GM21367 (cell line): ENCODE measurements around the gene GLO1.
"Not testable (repeated sequence)": the region's sequence is repeated elsewhere in the genome, so short reads cannot be mapped to it uniquely, and the experiment has no call there.

Experiments
- ATAC-seq: cut with Tn5 transposase; IDR thresholded peaks from one replicate; pipeline ENCODE4 v1.9.1; 2021; ENCODE audit not compliant: unreplicated experiment

Gene GLO1

DNA sequence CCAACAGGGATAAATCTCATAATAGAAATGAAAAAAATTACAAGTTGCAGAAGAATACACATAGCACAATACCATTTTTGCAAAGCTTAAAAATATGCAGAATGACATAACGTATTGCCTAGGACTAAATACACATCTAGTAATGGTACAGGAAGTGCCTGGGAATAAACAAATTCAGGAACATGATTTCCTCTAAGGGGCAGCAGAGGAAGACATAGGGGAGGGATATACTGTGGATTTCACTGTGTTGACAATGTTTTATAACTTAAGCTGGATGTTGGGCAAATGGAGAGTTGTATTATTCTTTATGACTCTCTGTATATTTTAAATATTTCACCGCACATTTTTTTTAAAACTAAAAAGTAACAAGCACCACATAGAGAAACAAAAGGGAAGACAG is 5.6 kb upstream of the GLO1 start:
- no peak for ATAC-seq

DNA sequence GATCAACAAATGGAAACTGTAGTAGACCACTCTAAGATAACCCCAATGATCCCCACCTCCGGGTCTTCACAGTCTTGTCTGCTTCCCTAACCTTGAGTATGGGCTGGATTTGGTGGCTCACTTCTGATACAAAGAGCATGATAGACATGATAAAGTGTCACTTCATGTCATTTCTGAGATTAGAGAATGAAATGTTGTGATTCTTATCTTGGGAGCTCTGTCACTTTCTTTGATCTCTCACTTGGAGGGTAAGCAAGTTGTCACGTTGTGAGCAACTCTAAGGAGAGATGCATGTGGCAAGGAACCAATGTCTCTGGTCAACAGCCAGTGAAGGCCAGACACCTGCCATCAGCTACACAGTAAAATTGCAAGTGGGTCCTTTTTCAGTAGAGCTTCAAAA is 3.0 kb upstream of the GLO1 start:
- no peak for ATAC-seq

DNA sequence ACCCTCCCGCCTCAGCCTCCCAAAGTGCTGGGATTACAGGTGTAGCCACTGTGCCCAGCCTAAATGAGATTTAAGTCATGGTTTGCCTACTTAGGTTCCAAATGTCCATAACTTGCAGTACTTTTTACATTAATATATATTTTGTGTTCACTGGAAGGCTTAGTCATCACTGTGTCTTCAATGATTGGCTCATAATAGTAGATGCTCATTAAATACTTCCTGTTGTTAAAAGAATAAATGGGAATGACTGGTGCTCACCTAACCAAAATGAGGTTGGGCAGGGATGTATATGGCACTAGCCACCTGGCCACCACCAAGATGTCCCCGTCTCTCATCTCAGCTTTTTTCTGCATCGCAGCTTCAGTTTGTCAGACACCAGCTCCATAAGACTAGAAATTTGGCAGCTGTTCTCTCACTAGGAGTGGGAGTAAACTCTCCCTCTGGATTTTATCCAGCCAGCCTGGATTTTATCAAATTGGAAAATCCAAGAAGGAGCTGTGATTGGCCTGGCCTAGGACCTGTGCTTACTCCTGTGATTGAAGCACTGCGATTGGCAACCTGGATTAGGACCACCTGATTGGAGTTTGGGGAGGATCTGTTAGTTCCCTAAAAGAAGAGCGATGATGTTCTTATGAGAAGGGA is 1.1 kb upstream of the GLO1 start:
- no peak for ATAC-seq

DNA sequence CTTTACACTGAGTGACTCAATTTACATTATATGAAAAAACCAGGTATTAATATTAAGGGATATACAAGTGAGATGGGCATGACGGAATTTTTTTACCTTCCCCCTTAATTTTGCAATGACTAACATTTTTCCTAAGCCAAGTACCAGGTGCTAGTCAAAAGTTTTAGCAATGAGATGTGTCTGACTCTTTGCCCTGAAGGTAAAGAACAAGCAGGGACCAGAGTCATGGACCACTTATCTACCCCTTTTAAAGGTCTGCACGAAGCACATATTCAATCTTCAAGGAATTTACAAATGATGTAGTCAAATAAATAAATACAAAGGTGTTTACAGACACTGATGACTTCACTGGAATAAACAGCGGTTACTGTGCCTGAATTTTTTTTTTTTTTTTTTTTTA is 1.4 kb downstream of the GLO1 start:
- no peak for ATAC-seq

DNA sequence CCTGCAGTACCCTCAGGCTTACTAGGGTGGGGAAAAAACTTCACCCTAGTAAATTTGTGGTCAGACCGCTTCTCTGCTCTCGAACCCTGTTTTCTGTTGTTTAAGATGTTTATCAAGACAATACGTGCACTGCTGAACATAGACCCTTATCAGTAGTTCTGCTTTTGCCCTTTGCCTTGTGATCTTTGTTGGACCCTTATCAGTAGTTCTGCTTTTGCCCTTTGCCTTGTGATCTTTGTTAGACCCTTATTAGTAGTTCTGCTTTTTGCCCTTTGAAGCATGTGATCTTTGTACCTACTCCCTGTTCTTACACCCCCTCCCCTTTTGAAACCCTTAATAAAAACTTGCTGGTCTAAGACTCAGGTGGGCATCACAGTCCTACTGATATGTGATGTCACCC is 3.2 kb downstream of the GLO1 start:
- not testable (repeated sequence) for ATAC-seq

DNA sequence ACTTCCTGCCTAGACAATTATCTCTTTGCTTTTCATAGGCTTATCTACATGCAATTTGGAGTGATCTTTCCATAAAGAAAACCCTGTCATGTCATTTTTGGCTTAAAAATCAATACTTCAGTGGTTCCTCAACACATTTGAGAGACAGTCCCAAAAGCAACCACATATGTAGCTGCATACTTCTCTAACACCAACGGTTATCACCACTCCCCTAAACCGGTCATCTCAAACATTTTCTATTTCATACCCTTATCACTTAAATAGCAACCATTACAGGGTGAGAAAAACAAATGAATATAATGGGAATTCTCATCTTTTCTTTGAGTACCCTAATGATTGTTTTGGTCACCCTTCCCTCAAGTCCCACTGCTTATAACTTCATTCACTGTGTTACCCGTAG is 5.1 kb downstream of the GLO1 start:
- ATAC-seq, result no peak

DNA sequence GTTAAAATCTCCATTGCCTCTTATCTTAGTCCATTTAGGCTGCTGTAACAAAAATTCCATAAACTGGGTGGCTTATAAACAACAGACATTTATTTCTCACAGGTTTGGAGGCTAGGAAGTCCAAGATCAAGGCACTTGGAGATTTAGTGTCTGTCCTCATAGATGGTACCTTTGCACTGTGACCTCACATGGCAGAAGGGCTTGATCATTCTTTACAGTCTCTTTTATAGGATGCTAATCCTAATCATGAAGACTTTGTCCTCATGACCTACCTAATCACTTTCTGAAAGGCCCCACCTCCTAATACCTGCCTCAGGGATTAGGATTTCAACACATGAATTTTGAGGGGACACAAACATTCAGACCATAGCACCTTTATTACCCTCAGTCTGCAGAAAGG is 6.6 kb downstream of the GLO1 start:
- no peak for ATAC-seq

DNA sequence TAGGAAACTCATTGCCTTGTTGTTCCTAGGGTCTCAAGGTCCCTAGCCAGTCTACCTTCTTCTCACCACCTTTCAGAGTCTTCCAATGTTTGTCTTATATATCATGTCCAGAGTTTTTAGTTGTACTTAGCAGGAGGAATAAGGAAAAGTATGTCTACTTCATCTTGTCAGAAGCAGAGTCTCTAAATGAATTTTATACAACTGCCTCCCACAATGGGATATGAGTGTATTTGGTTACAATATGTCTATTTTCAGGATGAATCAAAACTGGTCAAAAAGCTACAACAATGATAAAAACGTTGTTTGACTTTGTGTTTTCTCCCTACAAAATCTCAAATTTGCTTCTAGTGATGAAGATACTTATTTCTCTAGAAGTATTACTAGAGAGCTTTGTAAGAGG is 7.0 kb downstream of the GLO1 start:
- ATAC-seq, result no peak

DNA sequence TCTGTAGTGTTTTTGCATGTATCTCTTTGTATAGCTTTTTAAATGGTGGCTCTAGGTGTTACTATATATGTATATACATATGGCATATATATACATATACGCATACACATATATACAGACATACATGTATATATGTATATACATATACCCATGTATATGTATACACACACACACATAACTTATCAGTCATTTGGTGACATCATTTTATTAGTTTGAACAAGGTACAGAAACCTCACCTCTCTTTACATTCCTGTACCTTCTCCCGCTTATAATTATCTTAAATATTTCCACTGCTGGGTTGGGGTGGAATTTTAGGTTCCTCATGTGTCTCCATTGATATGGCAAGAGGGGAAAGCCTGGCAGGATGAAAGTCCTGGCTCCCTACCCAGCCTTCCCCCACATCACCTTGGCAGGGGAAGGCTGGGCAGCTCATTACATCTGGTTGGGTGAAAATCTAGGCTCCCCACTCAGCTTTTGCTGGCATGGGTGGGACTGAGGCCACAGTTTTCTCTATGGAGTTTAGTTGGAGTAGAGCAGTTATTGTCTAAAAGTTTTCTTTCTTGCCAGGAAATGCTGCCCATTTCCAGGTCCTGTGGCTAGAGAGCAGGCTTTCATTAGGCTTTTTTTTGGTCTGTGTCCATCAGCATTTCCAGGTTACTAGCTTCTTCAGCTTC is 7.6 kb downstream of the GLO1 start:
- no peak for ATAC-seq

DNA sequence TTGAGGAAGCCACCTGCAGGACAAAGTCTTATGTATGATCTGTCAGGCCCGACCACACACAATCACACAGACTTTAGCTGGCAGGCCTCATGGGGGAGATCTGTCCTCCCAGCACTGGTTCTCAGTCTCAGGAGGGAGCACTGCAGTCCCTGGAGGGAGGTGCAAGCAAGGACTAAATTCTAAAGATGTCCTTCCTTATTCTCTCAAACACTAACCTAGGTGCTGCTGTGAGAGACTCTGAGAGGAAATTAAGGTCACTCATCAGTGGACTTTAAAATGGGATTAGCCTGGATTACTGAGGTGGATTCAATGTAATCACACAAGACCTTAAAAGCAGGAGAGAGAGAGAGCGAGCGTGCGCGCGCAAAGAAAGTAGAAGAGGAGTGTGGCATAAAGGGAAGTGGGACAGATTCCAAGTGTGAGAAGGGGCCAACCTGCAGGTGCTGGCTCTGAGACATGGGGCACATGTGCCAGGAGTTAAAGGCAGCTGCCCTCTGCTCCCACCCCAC is 14.3 kb downstream of the GLO1 start:
- ATAC-seq, result no peak

DNA sequence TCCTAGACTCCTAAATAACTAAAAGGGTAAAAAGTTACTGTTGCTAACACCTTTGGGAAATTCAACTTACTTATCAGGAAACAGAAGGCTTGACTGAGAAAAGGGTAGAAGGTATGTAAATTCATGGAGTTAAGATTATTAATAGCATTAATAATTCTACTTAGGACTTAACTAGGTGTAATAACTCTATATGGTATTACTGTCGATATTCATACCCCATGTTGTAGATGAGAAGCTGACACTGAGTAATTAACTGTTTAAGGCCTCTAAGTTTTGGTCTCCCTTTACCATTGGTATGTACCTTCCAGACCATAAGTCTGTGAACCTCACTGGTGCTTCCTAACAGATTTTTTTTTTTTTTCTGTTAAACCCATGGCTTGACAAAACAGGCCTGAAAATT is 15.4 kb downstream of the GLO1 start:
- no peak for ATAC-seq

DNA sequence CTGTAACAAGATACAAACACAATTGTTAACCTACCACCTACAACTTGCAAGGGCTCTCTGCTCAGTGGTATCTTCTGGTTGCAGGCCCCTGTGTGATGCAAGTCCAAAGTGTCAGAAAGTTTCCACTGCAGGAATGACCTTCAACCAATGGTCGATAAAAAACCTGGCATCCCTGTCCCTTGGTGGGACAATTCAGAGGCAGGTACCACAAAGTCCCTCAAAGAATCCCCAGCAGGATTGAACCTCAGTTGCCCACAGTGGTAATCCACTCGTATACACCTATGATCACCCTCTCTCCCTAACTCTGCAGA is 15.9 kb downstream of the GLO1 start:
- no peak for ATAC-seq

DNA sequence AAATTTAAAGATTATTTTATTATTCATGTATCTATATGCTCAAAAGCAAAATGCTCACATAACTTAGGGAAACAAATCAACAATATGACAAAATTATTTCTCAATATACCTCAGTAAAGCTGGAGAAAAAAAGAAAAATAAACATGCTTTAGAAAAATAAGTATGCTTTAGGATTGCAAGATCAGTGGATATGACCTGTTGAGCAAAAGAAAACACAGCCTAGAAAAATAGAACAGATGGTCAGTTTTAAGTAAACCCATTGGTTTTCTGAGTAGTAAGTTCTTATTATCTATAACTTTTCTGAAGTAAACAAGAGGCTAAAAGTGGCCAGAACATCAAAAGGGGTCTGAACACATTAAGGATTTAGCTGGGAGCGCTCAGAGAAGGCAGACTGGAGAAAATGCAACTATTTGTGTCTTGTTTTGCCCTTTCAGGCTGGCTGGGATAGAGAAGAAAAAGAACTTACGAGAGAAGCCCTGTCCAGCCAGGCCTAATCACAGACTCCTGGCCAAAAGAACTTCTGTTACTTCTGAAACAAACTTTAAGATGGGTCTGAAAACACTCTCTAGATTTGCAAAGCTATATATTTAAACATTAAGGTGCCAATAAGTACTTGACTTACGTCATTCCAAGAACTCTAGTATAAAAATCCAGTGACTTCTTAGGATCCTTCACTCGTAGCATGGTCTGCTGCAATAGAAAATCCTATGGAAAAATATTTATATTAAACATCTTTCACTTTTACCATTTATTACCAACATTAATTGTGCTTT is 16.5 kb downstream of the GLO1 start:
- no peak for ATAC-seq

DNA sequence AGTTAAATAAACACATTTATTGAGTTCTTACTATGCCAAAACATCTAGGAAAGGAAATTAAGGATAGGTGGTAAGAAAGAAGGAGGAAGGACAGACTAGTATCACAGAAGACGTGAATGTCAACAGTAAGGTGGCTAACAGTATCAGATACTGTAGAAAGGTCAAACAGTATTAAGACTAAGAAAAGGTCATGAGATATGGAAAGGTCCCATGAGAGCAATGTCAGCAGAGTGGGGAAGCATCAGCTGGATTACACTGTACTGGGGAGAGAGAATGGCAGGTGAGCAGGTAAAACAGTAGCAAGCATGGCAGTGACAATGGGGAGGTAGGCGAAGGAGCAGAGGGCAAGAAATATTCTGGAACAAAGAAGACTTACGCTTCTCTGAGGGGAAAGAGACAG is 18.0 kb downstream of the GLO1 start:
- no peak for ATAC-seq

DNA sequence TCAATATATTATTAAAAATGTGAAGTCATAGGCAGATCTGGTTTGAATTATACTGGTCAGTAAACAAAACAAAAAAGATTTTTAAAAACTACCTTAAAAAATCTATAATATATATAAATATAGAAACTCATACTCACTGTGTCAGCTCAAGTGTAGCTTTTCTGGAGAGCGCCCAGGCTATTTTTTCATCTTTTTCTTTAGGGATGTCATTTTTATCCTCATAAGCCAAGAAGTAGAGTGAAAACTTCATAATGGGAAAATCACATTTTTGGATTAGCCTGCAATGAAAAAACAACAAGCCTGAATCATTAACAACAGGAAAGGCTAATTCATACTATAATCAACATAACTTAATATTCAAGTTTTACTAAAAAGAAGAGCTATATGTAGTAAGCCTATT is 18.7 kb downstream of the GLO1 start:
- ATAC-seq, result no peak

DNA sequence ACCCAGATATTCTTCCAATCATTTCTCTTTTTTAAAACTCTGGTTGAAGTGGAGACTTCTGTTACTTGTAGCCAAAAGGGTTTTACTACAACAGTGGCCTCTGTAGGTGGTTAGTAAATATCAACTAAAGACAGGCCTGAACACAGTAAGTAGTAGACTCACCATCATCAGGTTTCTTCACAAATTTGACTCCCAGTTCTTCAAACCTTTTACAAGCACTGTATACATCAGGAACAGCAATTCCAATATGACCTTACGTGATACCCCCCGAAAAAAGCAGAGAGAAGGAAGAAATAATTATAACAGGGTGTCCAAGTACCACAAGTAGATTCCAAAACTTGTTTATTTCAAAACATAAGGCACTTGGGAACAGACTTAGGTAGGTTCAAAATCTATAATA is 21.1 kb downstream of the GLO1 start:
- ATAC-seq, result no peak

DNA sequence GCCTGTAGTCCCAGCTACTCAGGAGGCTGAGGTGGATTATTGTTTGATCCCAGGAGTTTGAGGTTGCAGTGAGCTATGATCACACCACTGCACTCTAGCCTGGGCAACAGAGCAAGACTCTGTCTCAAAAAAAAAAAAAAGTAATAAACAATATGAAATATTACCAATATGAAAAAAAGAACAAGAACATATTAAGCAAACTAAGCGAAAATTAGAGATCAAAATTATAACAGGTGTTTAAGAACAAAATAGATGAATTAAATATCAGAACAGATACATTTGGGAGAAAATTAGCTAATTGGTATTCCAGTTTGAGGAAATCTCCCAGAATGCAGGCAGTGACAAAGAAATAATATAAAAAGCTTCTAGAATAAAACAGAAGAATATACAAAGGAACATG is 23.3 kb downstream of the GLO1 start:
- no peak for ATAC-seq

DNA sequence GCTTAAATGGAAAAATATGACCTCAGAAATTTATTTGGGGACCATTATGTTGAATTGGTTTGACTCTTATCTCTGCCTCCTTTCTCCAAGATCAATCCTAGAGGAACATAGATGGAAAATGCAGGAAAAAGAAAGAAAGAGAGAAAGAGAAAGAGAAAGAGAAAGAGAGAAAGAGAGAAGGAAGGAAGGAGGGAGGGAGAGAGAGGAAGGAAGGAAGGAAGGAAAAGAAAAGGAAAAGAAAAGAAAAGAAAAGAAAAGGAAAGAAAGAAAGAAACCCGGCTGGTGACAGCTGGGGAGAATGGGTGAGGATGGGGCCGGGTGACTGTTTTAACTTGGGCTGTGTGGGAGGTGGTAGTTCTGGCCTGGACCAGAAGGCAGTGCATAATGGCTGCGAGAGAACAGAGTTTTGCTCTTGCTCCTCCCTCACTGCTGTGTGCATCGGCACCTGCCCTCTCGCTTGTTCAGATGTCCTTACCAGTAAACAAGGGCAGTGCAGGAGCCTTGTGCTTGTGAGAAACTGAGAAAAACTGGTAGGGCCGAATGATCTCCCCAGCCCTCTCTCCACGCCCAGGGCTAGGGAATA is 24.7 kb downstream of the GLO1 start:
- ATAC-seq, result no peak

DNA sequence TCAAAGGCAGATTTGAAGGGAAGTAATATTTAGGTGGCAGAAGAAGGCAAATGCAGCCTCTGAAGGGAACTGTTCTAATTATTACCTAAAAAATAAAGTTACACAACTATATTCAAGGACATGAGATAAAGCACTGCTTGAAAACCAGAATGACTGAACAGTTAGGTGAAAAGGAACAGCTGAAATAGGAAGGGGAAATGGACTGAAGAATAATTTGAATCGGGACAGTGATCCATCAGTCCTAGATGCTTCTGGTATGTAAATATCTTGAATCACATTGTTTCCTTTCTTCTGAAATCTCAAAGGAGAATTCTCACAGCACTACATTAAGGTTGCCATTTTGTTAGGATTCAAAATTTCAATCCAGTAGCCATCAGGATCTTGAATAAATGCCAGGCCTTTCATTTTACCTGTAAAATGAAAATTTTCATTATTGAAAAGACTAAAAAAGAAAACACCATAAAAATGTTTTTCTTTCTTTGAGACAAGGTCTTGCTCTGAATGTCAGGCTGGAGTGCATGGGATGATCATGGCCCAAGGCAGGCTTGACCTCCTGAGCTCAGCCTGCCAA is 25.9 kb downstream of the GLO1 start:
- ATAC-seq, result no peak

DNA sequence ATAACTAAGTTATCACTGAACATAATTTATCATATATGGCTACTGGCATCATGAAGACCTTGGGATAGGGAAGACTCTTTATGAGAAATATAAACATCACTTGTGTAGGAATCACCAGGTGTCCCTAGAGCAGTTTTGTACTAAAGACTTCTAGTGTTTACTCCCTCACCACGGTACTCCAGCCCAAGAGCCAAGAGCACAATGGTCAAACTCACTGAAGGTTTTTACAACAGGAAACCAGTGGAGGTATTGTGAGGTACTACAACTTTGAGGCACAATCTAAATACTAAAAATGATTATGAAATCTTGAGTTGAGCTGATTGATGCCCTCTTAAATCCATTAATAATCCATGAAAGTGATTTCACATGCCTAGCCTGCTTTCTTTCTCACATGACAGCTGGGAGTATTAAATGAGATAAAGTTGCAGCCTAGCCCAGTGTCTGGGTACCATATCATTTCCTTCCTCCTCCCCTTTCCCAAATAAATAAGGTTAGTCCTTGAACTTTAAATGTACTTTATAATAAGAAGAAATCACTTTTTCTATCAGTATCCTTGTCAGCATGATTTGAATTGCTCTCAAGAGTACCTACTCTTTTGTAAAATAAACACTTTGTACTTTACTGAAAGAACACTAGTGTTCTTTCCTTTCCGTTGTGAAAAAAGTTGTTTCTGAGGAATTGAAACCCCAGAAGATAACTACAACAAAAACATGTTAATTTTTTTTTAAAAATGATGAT is 26.5 kb downstream of the GLO1 start:
- ATAC-seq, result no peak
